K562 treated with DMSO at 1 percent for 48 hours (cell line): ENCODE measurements around the gene SMIM32. TPM values are rescaled to one million over a fixed set of nuclear protein-coding genes. Genes with fewer than 3 reads are reported as not detected.

Experiments
- total RNA-seq: library from RNA; unstranded; fragments of 300-600 nt; gene quantifications from 2 replicates; pipeline ENCODE4 v1.2.3, GENCODE V29; 2022; ENCODE audit warnings: low replicate concordance; ENCODE audit errors: extremely low read depth

The SMIM32 gene
- not detected in 2 replicates for total RNA-seq

DNA sequence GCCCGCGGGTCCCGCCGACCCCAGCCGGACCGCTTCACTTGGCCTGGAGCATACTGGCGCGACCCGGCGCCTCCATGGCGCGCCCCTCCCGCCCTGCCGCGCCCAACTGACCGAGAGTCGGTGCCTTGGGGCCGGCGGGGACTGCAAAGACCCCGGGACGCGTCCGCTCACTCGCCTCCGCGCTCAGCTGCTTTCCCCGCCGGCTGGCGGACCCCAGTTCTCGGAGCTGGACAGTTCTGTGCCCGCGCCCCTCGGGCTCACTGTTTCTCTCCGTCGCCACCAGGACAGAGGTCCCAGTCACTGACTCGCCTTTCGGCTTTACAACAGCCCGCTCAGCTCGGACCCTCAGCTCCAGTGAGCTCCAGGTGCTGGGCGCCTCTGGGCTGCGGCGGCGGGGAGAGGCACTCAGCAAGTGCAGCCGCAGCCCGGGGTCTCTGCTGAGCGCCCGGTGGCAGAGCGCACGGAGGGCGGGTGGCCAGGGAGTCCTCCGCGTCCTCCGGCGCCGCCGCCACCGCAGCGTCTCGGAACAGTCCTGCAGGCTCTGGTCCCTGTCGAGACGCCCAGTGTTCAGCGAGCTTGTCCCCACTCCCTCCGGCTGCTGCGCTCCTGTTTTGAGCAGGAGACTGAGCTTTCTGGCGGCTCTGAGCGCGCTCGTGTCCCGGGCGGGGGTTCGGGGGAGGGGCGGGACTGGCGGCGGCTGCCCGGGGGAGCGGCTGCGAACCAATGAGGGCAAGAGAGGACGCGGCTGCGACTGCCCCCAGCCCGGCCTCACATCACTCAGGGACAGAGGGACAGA is at the start of gene SMIM32:
SMIM32 (minus strand) TSS at position 637 of the 796 bp plus-strand sequence. CDS start 638 bp downstream, outside the sequence.

Other genes with a start within 250 kb of the SMIM32 start
- gene LECT2, start 238.2 kb downstream of the SMIM32 start, total RNA-seq: not detected in 2 replicates
- gene TGFBI, start 164.2 kb downstream of the SMIM32 start, total RNA-seq: not detected in 2 replicates
- not detected in 2 replicates for gene SMAD5, start 60.3 kb downstream of the SMIM32 start, total RNA-seq
- not detected in 2 replicates for gene TRPC7, start 172.4 kb upstream of the SMIM32 start, total RNA-seq